ENCODE data around the gene IFI27L2. TPM values are rescaled to one million over a fixed set of nuclear protein-coding genes. Genes with fewer than 3 reads are reported as not detected.
"Not testable (repeated sequence)": the region's sequence is repeated elsewhere in the genome, so short reads cannot be mapped to it uniquely, and the experiment has no call there.

IFI27L2 gene
- total RNA-seq, 1 donor from 2014 or later = 81.0 TPM

DNA sequence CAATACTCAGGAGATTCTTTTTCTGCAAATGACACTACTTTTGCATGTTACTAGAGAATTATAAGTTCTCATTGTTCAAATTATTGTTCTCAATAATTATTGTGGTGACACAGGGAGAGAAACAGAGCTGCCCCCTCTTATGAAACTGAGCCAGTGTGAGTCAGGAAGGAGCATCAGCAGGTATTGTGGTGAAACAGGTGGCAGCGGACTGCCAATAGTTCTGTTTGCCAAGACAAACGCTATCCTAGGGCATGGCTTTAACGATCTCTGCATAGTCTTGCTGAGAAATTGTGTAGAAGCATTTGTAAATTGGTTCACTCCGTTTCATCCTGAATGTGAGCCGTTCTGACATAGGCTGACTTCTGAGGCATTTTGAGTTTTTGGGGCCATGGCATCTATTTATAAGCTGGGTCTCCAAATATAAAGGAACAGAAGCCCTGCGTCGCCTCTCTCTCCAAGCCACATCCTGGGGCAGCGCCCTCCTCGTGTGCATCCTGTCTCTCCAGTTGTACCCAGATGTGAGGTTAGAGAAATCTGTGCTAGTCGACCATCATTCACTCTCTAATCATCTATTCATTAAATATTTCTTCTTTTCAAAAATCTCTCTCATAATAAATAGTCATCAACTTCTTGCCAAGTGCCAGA is 29.0 kb upstream of the IFI27L2 start:
- no peak overlapping the region for H3K4me3 ChIP-seq (ENCODE audit: low read depth, low read length)
- H3K27me3 ChIP-seq (ENCODE audit: control insufficient read depth, insufficient read depth, low read length) = no peaks in the 10 kb centered on the region
- no peaks in the 10 kb centered on the region for H3K36me3 ChIP-seq (ENCODE audit: control insufficient read depth, insufficient read depth, low read length)
- TF ChIP-seq, protein P1, sequence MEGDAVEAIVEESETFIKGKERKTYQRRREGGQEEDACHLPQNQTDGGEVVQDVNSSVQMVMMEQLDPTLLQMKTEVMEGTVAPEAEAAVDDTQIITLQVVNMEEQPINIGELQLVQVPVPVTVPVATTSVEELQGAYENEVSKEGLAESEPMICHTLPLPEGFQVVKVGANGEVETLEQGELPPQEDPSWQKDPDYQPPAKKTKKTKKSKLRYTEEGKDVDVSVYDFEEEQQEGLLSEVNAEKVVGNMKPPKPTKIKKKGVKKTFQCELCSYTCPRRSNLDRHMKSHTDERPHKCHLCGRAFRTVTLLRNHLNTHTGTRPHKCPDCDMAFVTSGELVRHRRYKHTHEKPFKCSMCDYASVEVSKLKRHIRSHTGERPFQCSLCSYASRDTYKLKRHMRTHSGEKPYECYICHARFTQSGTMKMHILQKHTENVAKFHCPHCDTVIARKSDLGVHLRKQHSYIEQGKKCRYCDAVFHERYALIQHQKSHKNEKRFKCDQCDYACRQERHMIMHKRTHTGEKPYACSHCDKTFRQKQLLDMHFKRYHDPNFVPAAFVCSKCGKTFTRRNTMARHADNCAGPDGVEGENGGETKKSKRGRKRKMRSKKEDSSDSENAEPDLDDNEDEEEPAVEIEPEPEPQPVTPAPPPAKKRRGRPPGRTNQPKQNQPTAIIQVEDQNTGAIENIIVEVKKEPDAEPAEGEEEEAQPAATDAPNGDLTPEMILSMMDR (IDR thresholded peaks at IDR 0.05; ENCODE audit: insufficient read depth, low read length, poor library complexity, severe bottlenecking) = no peak
- DNase-seq (ENCODE audit: low read depth) = no peak

DNA sequence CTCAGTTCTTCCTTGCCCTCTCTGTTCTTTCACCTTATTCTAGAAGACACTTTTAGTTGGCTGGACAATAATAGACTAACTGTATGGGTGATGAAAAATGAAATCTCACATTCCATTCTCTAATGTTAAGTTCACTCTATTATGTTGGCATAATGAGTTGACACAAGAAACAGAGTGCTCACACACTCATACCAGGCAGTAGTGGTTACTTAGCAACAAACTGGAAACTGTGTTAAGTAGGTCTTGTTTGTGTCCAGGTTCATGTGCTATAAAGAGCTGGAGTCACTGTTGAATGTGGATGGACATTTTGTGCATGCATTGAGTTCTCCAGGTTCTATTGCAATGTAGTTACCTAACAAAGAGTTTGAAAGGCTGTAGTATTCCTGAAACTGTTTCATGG is 27.8 kb upstream of the IFI27L2 start:
- TF ChIP-seq, protein P1 (IDR thresholded peaks at IDR 0.05; ENCODE audit: insufficient read depth, low read length, poor library complexity, severe bottlenecking) = no peak

DNA sequence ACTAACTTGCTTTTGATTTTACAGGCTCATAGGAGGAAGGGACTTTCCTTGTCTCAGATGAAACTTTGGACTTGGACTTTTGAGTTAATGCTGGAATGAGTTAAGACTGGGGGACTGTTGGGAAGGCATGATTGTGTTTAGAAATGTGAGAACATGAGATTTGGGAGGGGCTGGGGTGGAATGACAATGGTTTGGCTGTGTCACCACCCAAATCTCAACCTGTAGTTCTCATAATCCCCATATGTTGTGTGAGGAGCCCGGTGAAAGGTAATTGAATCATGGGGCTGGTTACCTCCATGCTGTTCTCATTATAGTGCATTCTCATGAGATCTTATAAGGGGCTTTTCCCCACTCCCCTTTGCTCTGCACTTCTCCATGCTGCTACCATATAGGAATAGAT is 26.7 kb upstream of the IFI27L2 start:
- DNase-seq (ENCODE audit: low read depth); H3K4me3 ChIP-seq (ENCODE audit: low read depth, low read length); H3K27me3 ChIP-seq (ENCODE audit: control insufficient read depth, insufficient read depth, low read length); H3K36me3 ChIP-seq (ENCODE audit: control insufficient read depth, insufficient read depth, low read length): not testable (repeated sequence)

More for the DNA sequence above, 27.8 kb upstream of the IFI27L2 start:
- H3K4me3 ChIP-seq (ENCODE audit: low read depth, low read length) = no peak overlapping the region
- DNase-seq (ENCODE audit: low read depth) = no peak
- H3K36me3 ChIP-seq (ENCODE audit: control insufficient read depth, insufficient read depth, low read length) = no peaks in the 10 kb centered on the region
- no peaks in the 10 kb centered on the region for H3K27me3 ChIP-seq (ENCODE audit: control insufficient read depth, insufficient read depth, low read length)

DNA sequence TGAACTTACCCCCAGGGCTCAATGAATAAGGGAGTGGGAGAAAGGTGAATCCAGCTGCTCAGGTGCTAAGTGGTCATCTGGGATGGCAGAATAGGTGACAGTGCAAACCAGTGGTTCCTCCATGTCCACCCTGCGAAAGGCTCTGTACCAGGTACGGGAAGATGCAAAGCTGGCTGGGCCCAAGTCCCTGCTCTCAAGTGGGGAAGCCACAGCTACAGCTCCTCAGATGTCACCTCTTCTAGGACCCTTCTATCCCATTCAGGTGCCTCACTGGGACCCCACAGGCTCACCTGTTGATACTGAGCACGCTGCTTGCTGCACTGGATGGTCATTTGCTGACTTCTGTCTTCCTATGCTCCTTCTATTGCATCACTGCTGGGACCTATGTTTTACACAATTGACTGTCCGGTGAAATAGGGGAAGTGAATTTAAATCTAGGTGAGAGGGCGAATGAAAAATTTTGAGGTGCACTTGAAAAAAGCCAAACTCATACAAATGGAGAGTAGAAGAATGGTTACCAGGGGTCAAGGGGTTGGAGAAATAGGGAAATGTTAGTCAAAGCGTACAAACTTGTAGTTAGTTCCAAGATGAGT is 24.4 kb upstream of the IFI27L2 start:
- H3K36me3 ChIP-seq (ENCODE audit: control insufficient read depth, insufficient read depth, low read length) = no peaks in the 10 kb centered on the region
- H3K4me3 ChIP-seq (ENCODE audit: low read depth, low read length) = no peak overlapping the region
- TF ChIP-seq, protein P1 (IDR thresholded peaks at IDR 0.05; ENCODE audit: insufficient read depth, low read length, poor library complexity, severe bottlenecking) = no peak
- no peak for DNase-seq (ENCODE audit: low read depth)
- H3K27me3 ChIP-seq (ENCODE audit: control insufficient read depth, insufficient read depth, low read length) = no peaks in the 10 kb centered on the region

DNA sequence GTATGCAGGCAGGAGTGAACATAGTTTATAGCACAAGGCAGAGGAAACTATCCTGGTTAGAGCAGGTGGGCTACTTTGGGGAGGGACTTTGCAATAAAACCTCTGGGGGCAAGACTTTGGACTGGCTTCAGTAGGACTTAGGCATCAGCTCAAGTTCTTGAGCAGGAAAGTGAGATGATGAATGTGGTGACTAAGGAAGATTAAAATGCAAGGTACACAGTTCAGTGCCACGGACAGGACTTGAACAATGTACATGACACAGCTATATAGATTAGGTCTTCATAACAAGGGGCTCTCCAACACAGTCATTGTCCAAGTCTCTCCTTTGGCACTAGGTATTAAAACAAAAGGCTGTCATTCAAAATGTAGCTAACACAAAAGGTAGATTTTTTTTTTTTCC is 23.3 kb upstream of the IFI27L2 start:
- Histone ChIP-seq H3K4me3 (ENCODE audit: low read depth, low read length) (no peak overlapping the region), H3K27me3 (ENCODE audit: control insufficient read depth, insufficient read depth, low read length) (no peaks in the 10 kb centered on the region), H3K36me3 (ENCODE audit: control insufficient read depth, insufficient read depth, low read length) (no peaks in the 10 kb centered on the region)
- DNase-seq (ENCODE audit: low read depth) = no peak
- TF ChIP-seq, protein P1 (IDR thresholded peaks at IDR 0.05; ENCODE audit: insufficient read depth, low read length, poor library complexity, severe bottlenecking) = no peak

DNA sequence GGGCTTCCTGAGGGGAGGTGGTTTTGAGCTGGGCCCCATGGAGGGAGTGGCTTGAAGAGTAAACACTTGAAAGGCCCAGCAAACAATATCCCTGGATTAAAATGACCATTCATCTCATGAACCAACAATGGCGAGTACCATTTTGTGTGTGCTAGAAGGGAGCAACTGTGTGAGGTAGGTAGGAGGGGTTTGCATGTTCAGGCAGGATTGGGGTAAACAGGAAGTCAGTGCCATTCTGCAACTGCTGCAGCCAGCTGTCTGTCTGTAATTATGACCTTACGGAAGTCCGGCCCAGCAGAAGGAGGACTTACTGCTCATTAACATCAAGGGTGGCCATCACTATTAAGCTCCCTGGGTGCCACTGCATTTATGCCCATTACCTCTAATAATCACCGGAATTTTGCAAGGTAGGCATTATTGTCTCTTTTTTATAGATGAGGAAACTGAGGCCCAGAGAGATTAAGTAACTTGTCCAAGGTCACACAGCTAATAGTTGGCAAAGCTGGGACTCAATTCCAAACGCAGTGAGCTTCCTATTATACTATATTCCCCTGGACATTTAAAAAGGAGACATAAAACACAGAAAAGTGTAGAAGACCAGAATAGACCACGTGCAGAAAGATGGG is 16.6 kb upstream of the IFI27L2 start:
- Histone ChIP-seq H3K27me3 (ENCODE audit: control insufficient read depth, insufficient read depth, low read length) (no peaks in the 10 kb centered on the region), H3K36me3 (ENCODE audit: control insufficient read depth, insufficient read depth, low read length) (no peaks in the 10 kb centered on the region), H3K4me3 (ENCODE audit: low read depth, low read length) (no peak overlapping the region)
- DNase-seq (ENCODE audit: low read depth) = no peak
- TF ChIP-seq, protein P1 (IDR thresholded peaks at IDR 0.05; ENCODE audit: insufficient read depth, low read length, poor library complexity, severe bottlenecking) = no peak
